Common myeloid progenitor, CD34-positive (primary cell): ENCODE data around the gene DIS3L. TPM values are rescaled to one million over a fixed set of nuclear protein-coding genes. Genes with fewer than 3 reads are reported as not detected.
"Not testable (repeated sequence)": the region's sequence is repeated elsewhere in the genome, so short reads cannot be mapped to it uniquely, and the experiment has no call there.

ENCODE experiments used
- CTCF ChIA-PET: fragments of 350-600 bp; sonication (Branson Sonifier 250); formaldehyde crosslinking; loops from one replicate; lab custom pipeline; 2021; ENCODE audit warnings: antibody characterized with exemption; lab: Charles Lee
- POLR2A ChIA-PET: fragments of 350-600 bp; sonication (Branson Sonifier 250); formaldehyde crosslinking; loops from one replicate; lab custom pipeline; 2021; ENCODE audit warnings: antibody characterized with exemption; lab: Charles Lee
- DNase-seq, 3 donors: peaks; one replicate each; pipeline versions ENCODE4 v3.0.0 to v3.0.0-alpha.2; 2013
- H3K27ac ChIP-seq, 2 experiments: 1 replicate in 1 of 2; 2 replicates in 1 of 2; pipeline ENCODE4 v1.7.0; 2013; ENCODE audit warnings: inconsistent platforms in 2 of 2, low read length in 2 of 2, mild to moderate bottlenecking in 2 of 2, low read depth in 1 of 2, moderate library complexity in 1 of 2; ENCODE audit not compliant: severe bottlenecking in 2 of 2, insufficient read depth in 1 of 2, poor library complexity in 1 of 2
- H3K27me3 ChIP-seq, 5 experiments: replicated peaks in 2 of 5; 1 replicate in 3 of 5; 2 replicates in 2 of 5; pipeline versions ENCODE4 v1.6.1 to v1.7.0; 2013; ENCODE audit warnings: low read length in 4 of 5, mild to moderate bottlenecking in 2 of 5, moderate library complexity in 2 of 5, inconsistent platforms in 1 of 5; ENCODE audit not compliant: insufficient read depth in 5 of 5, control insufficient read depth in 4 of 5
- H3K36me3 ChIP-seq, 4 experiments: 1 replicate in 2 of 4; 2 replicates in 2 of 4; pipeline versions ENCODE4 v1.6.1 to v1.7.0; 2013; ENCODE audit warnings: low read length in 3 of 4, control low read depth in 1 of 4, mild to moderate bottlenecking in 1 of 4; ENCODE audit not compliant: control insufficient read depth in 4 of 4, insufficient read depth in 4 of 4
- H3K4me1 ChIP-seq, 4 experiments: 1 replicate in 3 of 4; 2 replicates in 1 of 4; pipeline versions ENCODE4 v1.6.1 to v1.7.1; 2013; ENCODE audit warnings: low read length in 3 of 4, mild to moderate bottlenecking in 3 of 4, control low read depth in 1 of 4, inconsistent platforms in 1 of 4, moderate library complexity in 1 of 4; ENCODE audit not compliant: control insufficient read depth in 4 of 4, insufficient read depth in 4 of 4; ENCODE audit errors: control extremely low read depth in 1 of 4
- H3K4me3 ChIP-seq, 7 experiments: 1 replicate in 4 of 7; 2 replicates in 3 of 7; pipeline versions ENCODE4 v1.5.1 to v1.7.0; 2013; ENCODE audit warnings: mild to moderate bottlenecking in 7 of 7, low read length in 6 of 7, moderate library complexity in 6 of 7, inconsistent platforms in 2 of 7, low read depth in 2 of 7, control low read depth in 1 of 7; ENCODE audit not compliant: insufficient read depth in 4 of 7, control insufficient read depth in 1 of 7; ENCODE audit errors: extremely low read depth in 1 of 7
- H3K9me3 ChIP-seq, 5 experiments: 1 replicate in 4 of 5; 2 replicates in 1 of 5; pipeline versions ENCODE4 v1.6.1 to v1.7.1; 2013; ENCODE audit warnings: low read length in 4 of 5, mild to moderate bottlenecking in 2 of 5, inconsistent platforms in 1 of 5, low read depth in 1 of 5, moderate library complexity in 1 of 5; ENCODE audit not compliant: control insufficient read depth in 4 of 5, insufficient read depth in 2 of 5; ENCODE audit errors: control extremely low read depth in 1 of 5
- WGBS: methylation state at CpG from one replicate; pipeline ENCODE4 v1.1.5; 2013; ENCODE audit not compliant: insufficient coverage; 5-methylcytosine and 5-hydroxymethylcytosine counted together
- polyA plus RNA-seq: library from polyadenylated mRNA; unstranded; fragments of 120-200 nt; gene quantifications from one replicate; pipeline ENCODE4 v1.2.1, GENCODE V29; 2013

DIS3L gene
- 29.0 TPM for polyA plus RNA-seq

DNA sequence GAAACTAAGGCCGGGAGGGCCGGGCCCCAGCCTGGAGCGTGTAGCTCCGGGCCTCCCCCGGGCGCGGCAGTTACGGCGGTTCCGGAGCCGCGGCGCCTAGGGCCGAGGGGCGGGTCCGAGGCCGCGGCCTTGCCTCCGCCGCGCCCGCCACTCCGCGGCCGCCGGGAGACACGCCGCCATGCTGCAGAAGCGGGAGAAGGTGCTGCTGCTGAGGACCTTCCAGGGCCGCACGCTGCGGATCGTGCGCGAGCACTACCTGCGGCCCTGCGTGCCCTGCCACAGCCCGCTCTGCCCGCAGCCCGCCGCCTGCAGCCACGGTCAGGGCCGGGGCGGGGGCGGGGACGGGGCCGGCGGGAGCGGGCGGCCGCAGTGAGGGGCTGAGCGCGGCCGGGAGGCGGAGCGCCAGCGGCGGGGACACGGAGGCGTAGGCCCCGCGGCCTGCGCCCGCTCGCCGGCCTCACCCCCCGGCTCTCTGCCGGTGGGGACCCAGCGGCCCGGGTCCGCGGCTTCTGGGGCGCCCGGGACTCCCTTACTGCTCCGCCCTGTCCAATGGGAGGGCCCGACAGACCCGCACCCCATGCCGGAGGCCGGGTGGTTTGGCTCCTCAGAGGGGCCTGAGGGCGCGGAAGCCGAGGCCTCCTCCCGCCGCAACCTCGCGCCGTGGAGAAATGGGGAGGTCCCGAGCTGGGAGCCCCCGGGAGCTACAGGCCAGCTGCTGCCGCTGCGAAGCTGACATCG is at the start of gene DIS3L:
TSS of gene DIS3L (plus strand) at position 150 of the 738 bp plus-strand sequence. CDS start at position 179, 29 bp downstream.
- Histone ChIP-seq H3K27me3 (no peaks in the 10 kb centered on the region), H3K27ac (peak within 1 kb of the TSS; percentile 86 to 90), H3K36me3 (peaks cover 0 to 14% (median 5%) of the 10 kb centered on the region in 4 experiments), H3K9me3 (no peaks in the 10 kb centered on the region), H3K4me3 (peak within 1 kb of the TSS; percentile 53 to 89 (median 69)), H3K4me1 (peaks cover 17 to 40% (median 27%) of the 10 kb centered on the region in 4 experiments)
- ChIA-PET POLR2A (interaction anchor here (0.6 to 1.2 kb wide), 2 partner anchors 9 to 429 kb away, joined by 3 read pairs; no protein-coding TSS in a partner anchor), CTCF (interaction anchor here (1.2 kb wide), 1 partner anchor 203 kb away, joined by 3 read pairs; no protein-coding TSS in a partner anchor)
- WGBS, result under 1% methylated on average over 76 of the region's 92 CpGs
- peak; percentile 66 to 86 (median 83) for DNase-seq

DNA sequence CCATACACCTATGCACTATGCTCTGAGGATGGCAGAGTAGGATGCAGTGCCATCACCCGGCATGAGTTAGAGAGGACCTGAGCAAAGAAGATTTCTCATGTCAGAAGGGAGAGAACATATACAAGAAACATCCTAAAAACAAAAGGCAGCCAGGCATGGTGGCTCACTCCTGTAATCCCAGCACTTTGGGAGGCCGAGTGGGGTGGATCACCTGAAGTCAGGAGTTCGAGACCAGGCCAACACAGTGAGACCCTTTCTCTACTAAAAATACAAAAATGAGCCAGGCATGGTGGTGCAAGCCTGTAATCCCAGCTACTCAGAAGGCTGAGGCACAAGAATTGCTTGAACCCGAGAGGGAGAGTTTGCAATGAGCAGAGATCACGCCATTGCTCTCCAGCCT is 47.5 kb upstream of the DIS3L start:
- H3K27ac ChIP-seq, H3K4me3 ChIP-seq, H3K36me3 ChIP-seq, H3K9me3 ChIP-seq, CTCF ChIA-PET, POLR2A ChIA-PET, H3K4me1 ChIP-seq, DNase-seq: not testable (repeated sequence)
- peaks cover 0 to 27% (median 9%) of the 10 kb centered on the region in 5 experiments for H3K27me3 ChIP-seq
- WGBS, result 95% methylated on average over 2 of the region's 5 CpGs

DNA sequence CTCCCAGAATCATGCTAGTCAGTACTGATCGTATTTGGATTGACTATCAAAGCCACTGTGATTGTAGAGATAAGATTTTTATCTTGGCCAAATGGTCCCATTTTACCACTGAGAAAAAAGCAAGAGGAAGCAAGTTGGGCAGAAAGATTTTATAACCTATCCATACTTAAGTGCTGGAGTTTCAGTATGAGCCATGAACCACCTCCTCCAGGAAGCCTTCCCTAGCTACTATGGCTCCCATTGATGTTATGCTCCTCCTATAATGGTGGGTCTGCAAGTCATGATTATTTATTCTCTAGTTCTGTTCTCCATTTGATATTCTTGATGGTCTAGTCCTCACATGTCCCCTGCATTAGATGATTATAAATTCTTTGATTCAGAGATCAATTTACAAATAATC is 46.4 kb upstream of the DIS3L start:
- peaks cover 0 to 5% (median 3%) of the 10 kb centered on the region in 4 experiments for H3K4me1 ChIP-seq
- ChIA-PET POLR2A (no interaction called here), CTCF (no interaction called here)
- no peak overlapping the region for H3K4me3 ChIP-seq
- no peaks in the 10 kb centered on the region for H3K9me3 ChIP-seq
- no CpG with 5 or more reads among the region's 1 CpG for WGBS
- no peak overlapping the region for H3K27ac ChIP-seq
- no peak for DNase-seq
- H3K36me3 ChIP-seq, result no peaks in the 10 kb centered on the region
- peaks cover 0 to 38% (median 19%) of the 10 kb centered on the region in 5 experiments for H3K27me3 ChIP-seq

DNA sequence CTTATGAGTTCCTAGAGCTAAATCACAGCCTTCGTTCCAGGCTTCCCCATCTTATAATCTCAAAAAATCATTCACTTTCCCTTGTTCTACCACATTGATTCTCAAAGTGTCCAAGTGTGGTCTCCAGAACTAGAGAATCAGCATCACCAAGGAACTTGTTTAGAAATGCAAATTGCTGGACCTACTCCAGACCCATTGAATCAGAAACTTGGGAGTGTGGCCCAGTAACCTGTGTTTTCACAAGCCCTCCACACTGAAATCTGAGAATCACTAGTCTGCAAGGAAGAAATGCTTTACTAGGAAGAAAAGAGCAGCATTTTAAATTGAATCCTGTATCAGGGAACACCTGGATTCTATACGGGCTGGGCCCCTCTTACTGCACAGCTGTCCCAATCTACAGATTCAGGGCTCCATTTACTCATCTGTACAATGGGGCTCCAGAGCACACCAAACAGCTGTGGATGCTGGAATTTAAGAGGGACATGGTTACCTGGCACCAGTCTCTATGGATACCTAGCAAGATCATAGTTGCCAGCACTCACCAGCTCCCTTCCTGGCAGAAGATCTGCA is 43.7 kb upstream of the DIS3L start:
- no peak overlapping the region for H3K27ac ChIP-seq
- DNase-seq, result peak in 1 of 3 donors; percentile 19
- no peak overlapping the region for H3K4me3 ChIP-seq
- POLR2A ChIA-PET, result no interaction called here
- peaks cover 0 to 31% (median 28%) of the 10 kb centered on the region in 4 experiments for H3K4me1 ChIP-seq
- H3K9me3 ChIP-seq, result no peaks in the 10 kb centered on the region
- no peaks in the 10 kb centered on the region for H3K36me3 ChIP-seq
- WGBS, result 100% methylated on average over 1 of the region's 2 CpGs
- peaks cover 0 to 65% (median 30%) of the 10 kb centered on the region in 5 experiments for H3K27me3 ChIP-seq
- CTCF ChIA-PET, result interaction anchor here (0.6 to 1.6 kb wide), 7 partner anchors 10 to 249 kb away, joined by 3 to 5 read pairs (median 3); no protein-coding TSS in a partner anchor

DNA sequence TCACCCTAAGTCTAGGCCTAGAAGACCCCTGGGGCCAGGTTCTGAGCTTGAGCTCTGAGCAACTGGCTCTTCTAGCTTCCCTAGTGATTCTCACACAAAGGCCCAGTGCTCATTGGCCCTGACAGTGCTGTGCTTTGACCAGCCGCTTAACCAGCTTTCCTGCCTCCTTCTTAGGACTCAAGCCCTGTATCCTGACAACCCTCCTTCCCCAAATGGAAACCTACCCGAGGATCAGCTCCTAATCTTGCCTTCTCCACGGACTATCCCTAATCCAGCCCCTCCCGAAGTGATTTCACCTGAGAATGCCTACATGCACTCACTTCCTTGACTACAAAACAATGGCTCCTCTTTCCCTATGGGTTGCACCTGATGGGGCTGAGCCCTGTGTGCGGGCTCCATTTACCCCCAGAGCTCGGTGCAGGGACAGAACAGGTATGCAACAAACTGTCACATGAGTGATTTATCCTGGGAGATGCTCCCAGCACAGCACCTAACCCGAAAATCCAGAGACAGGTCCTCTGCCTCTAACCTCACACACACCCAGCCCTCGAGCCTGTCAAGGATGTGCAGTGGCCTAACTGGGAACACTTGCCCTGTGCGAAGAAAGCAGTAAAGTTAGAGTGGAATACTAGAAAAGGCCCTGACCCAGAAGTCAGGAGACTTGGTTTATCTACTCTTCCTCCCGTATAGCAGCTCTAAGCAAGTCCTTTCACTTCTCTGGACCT is 42.1 kb upstream of the DIS3L start:
- CTCF ChIA-PET, result interaction anchor here (1.2 to 1.6 kb wide), 4 partner anchors 19 to 37 kb away, joined by 3 to 8 read pairs (median 4); no protein-coding TSS in a partner anchor
- peaks cover 2 to 80% (median 43%) of the 10 kb centered on the region in 5 experiments for H3K27me3 ChIP-seq

DNA sequence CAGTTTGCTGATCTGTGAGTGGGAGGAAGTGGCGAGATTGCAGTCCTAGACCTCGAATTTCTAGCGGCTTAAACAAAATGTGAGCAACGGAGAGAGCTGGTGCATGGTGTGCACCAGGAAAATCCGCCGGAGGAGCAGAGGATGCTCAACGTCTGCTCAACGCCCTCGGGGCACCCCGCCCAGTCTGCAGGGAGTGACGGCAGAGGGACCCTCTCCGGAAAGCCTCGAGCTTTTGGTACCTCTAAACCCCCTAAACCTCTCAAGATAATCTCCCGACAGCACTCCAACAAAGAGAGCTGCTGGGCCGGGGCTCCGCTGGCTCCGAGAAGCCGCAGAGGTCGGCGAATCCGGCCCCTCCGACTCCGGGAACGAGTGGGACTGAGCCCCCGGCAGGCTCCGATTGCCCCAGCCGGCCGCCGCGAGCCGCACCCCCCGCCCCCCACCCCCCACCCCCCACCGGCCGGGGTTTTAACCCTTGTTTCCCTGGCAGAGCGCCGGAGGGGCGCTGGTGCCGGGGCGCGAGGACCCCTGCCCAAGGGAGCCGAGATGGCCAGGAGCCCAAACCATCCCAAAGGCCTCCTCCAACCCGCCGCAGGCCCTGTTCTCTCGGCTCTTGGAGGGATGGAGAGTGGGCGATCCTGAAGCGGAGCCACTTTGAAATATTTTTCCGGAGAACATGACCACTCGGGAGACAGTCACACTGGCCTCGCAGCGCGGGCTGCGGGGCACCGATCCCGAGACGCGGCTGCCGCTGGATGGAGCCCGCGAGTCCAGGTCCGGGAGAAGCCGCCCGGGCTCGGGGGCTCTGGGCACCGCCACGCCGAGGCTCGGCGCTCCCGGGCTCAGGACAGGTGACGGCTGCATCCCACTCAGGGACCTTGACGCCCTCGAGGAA is 41.3 kb upstream of the DIS3L start:
- H3K27ac ChIP-seq, result no peak overlapping the region
- POLR2A ChIA-PET, result interaction anchor here (0.6 kb wide), 1 partner anchor 1181 kb away, joined by 3 read pairs; no protein-coding TSS in a partner anchor
- CTCF ChIA-PET, result interaction anchor here (0.9 to 1.5 kb wide), 3 partner anchors 18 to 36 kb away, joined by 3 to 8 read pairs (median 4); no protein-coding TSS in a partner anchor
- no peaks in the 10 kb centered on the region for H3K36me3 ChIP-seq
- H3K27me3 ChIP-seq, result peaks cover 6 to 88% (median 44%) of the 10 kb centered on the region in 5 experiments
- H3K4me3 ChIP-seq, result peak overlapping the region in 6 of 7 experiments; percentile 55 to 82 (median 70)
- DNase-seq, result peak; percentile 41 to 50 (median 48)
- 2% methylated on average over 32 of the region's 72 CpGs for WGBS
- peaks cover 0 to 33% (median 28%) of the 10 kb centered on the region in 4 experiments for H3K4me1 ChIP-seq
- no peaks in the 10 kb centered on the region for H3K9me3 ChIP-seq

More for the DNA sequence above, 42.1 kb upstream of the DIS3L start:
- Histone ChIP-seq H3K9me3 (no peaks in the 10 kb centered on the region), H3K36me3 (no peaks in the 10 kb centered on the region), H3K4me1 (peaks cover 0 to 33% (median 28%) of the 10 kb centered on the region in 4 experiments), H3K4me3 (peak overlapping the region in 1 of 7 experiments; percentile 19), H3K27ac (no peak overlapping the region)
- POLR2A ChIA-PET, result interaction anchor here (0.6 kb wide), 2 partner anchors 1006 to 1180 kb away, joined by 3 to 4 read pairs; no protein-coding TSS in a partner anchor
- DNase-seq, result no peak
- WGBS, result 85% methylated on average over 6 of the region's 10 CpGs
